Measurements from ENCODE around the gene TTC3.

GRCh38 chr21:37208741-37209225, 135.7 kb downstream of the TTC3 start:
- TF ChIP-seq POLR2AphosphoS5 (IDR thresholded peaks at IDR 0.05; ENCODE audit: borderline replicate concordance, low read depth, low read length) (no peak), EZH2 (IDR thresholded peaks at IDR 0.05) (no peak), FOXP2 (optimal IDR thresholded peaks at IDR 0.05; ENCODE audit: control extremely low read depth, extremely low read length, insufficient read depth) (no peak)
